Pericardium fibroblast (primary cell): Measurements from ENCODE around the gene NEURL3. TPM values are rescaled to one million over a fixed set of nuclear protein-coding genes. Genes with fewer than 3 reads are reported as not detected.

Experiments used
- total RNA-seq: library from RNA; depleted of rRNA; stranded (reverse); fragments of >200 nt; gene quantifications from 2 replicates; pipeline ENCODE4 v1.2.3, GENCODE V29; 2015

NEURL3 gene, protein sequence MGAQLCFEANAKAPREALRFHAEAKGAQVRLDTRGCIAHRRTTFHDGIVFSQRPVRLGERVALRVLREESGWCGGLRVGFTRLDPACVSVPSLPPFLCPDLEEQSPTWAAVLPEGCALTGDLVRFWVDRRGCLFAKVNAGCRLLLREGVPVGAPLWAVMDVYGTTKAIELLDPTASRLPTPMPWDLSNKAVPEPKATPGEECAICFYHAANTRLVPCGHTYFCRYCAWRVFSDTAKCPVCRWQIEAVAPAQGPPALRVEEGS
- total RNA-seq, result not detected in 2 replicates

GRCh38 chr2:96505231-96505889, at the start of gene NEURL3:
TSS of gene NEURL3 (minus strand) at chr2:96505357. CDS start at chr2:96505286, 71 bp downstream.

DNA sequence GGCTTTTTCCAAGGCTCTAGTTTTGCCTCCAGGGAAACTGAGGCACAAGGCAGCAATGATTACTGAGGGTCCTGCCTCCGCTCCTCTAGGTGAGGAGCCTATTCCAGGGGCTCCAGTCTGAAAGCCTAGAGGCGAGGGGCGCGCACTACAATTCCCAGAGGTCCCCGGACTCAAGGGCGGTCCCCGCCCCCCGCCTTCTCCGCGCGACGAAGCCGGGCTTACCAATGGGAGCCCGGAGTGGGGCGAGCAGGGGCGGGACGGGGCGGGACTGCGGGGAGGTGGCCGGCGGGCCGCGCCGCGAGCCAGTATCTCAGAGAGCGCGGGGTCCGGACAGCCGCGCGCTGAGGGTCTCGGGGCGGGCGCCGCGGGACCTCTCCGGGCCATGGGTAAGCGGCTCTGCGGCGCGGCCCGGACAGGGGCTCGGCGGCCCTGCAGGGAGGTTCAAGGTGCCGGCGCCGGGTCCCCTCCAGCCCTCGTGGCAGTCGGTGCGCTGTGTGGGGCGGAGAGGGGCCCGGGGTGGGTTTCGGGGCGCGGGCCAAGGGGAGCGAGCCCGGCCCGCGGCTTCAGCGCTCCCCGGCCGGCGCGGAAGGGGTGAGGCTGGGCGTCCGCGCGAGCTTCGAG, 31.4 kb upstream of the NEURL3 start, which contains the start of gene ARID5A:
ARID5A (plus strand) TSS at position 308 of the 621 bp plus-strand sequence; CDS start at position 383, 75 bp downstream.

Other genes starting within 250 kb of the NEURL3 start
- 30.1 and 32.6 TPM in 2 replicates for gene TMEM127, start 239.4 kb downstream of the NEURL3 start, total RNA-seq
- 56.8 and 82.3 TPM in 2 replicates for gene CIAO1, start 239.1 kb downstream of the NEURL3 start, total RNA-seq
- 46.4 and 49.2 TPM in 2 replicates for gene SNRNP200, start 199.8 kb downstream of the NEURL3 start, total RNA-seq
- gene ITPRIPL1, start 180.0 kb downstream of the NEURL3 start, total RNA-seq, result 0.34 and 0.35 TPM in 2 replicates
- gene NCAPH, start 169.6 kb downstream of the NEURL3 start, total RNA-seq, result 0.23 and 1.8 TPM in 2 replicates
- gene ARID5A, start 31.4 kb upstream of the NEURL3 start, total RNA-seq, result 6.1 and 8.3 TPM in 2 replicates
- 24.6 and 26.3 TPM in 2 replicates for gene KANSL3, start 133.0 kb upstream of the NEURL3 start, total RNA-seq
- under 0.01 TPM in 1 of 2 replicates, not detected in the other for gene FER1L5, start 137.4 kb upstream of the NEURL3 start, total RNA-seq
- gene LMAN2L, start 234.7 kb upstream of the NEURL3 start, total RNA-seq, result 13.0 and 19.4 TPM in 2 replicates